HEK293 (cell line): ENCODE measurements around the gene ERBB2.

ENCODE experiments used
- GFI1B ChIP-seq: fragments of 450-650 bp; formaldehyde crosslinking; IDR thresholded peaks from 2 replicates; pipeline ENCODE4 v1.5.1; 2016; ENCODE audit warnings: missing biosample characterization, missing genetic modification characterization
- GLI4 ChIP-seq: fragments of 450-650 bp; formaldehyde crosslinking; IDR thresholded peaks from 2 replicates; pipeline ENCODE4 v1.5.1; 2016; ENCODE audit warnings: missing biosample characterization, missing genetic modification characterization
- GLIS1 ChIP-seq: fragments of 450-650 bp; formaldehyde crosslinking; IDR thresholded peaks from 2 replicates; pipeline ENCODE4 v1.5.1; 2016; ENCODE audit warnings: missing biosample characterization, missing genetic modification characterization
- YY2 ChIP-seq: fragments of 450-650 bp; formaldehyde crosslinking; IDR thresholded peaks from 2 replicates; pipeline ENCODE4 v1.5.1; 2016; ENCODE audit warnings: missing biosample characterization, missing genetic modification characterization
- ZBTB48 ChIP-seq: fragments of 450-650 bp; formaldehyde crosslinking; IDR thresholded peaks from 2 replicates; pipeline ENCODE4 v1.5.1; 2016; ENCODE audit warnings: missing biosample characterization, missing genetic modification characterization
- ZBTB8A ChIP-seq: fragments of 450-650 bp; formaldehyde crosslinking; IDR thresholded peaks from 2 replicates; pipeline ENCODE4 v1.5.1; 2016; ENCODE audit warnings: missing biosample characterization, missing genetic modification characterization
- ZFHX2 ChIP-seq: fragments of 450-650 bp; formaldehyde crosslinking; conservative IDR thresholded peaks from 2 replicates; pipeline ENCODE4 v1.5.1; 2016; ENCODE audit warnings: missing biosample characterization, missing genetic modification characterization
- ZNF10 ChIP-seq: fragments of 450-650 bp; formaldehyde crosslinking; IDR thresholded peaks from 2 replicates; pipeline ENCODE4 v1.5.1; 2017; ENCODE audit warnings: missing biosample characterization, missing genetic modification characterization
- ZNF133 ChIP-seq: fragments of 450-650 bp; formaldehyde crosslinking; IDR thresholded peaks from 2 replicates; pipeline ENCODE4 v1.5.1; 2016; ENCODE audit warnings: missing biosample characterization, missing genetic modification characterization
- ZNF23 ChIP-seq: fragments of 450-650 bp; formaldehyde crosslinking; IDR thresholded peaks from 2 replicates; pipeline ENCODE4 v1.5.1; 2016; ENCODE audit warnings: missing biosample characterization, missing genetic modification characterization, borderline replicate concordance
- ZNF335 ChIP-seq: fragments of 450-650 bp; formaldehyde crosslinking; conservative IDR thresholded peaks from 2 replicates; pipeline ENCODE4 v1.5.1; 2016; ENCODE audit warnings: missing biosample characterization, missing genetic modification characterization
- ZNF341 ChIP-seq: fragments of 450-650 bp; formaldehyde crosslinking; IDR thresholded peaks from 2 replicates; pipeline ENCODE4; 2016; ENCODE audit warnings: low read depth, missing biosample characterization, missing genetic modification characterization
- ZNF37A ChIP-seq: fragments of 450-650 bp; IDR thresholded peaks from 2 replicates; pipeline ENCODE4 v1.5.1; 2018; ENCODE audit warnings: missing biosample characterization, missing genetic modification characterization
- ZNF423 ChIP-seq: fragments of 450-650 bp; formaldehyde crosslinking; IDR thresholded peaks from 2 replicates; pipeline ENCODE4 v1.5.1; 2016; ENCODE audit warnings: missing biosample characterization, missing genetic modification characterization
- ZNF514 ChIP-seq: fragments of 450-650 bp; formaldehyde crosslinking; IDR thresholded peaks from 2 replicates; pipeline ENCODE4 v1.5.1; 2016; ENCODE audit warnings: missing biosample characterization, missing genetic modification characterization
- ZNF664 ChIP-seq: fragments of 450-650 bp; formaldehyde crosslinking; IDR thresholded peaks from 2 replicates; pipeline ENCODE4 v1.5.1; 2016; ENCODE audit warnings: missing biosample characterization, missing genetic modification characterization
- ZNF670 ChIP-seq: fragments of 450-650 bp; formaldehyde crosslinking; IDR thresholded peaks from 2 replicates; pipeline ENCODE4 v1.5.1; 2016; ENCODE audit warnings: missing biosample characterization, missing genetic modification characterization, low read depth
- ZXDB ChIP-seq: fragments of 450-650 bp; formaldehyde crosslinking; IDR thresholded peaks from 2 replicates; pipeline ENCODE4 v1.5.1; 2016; ENCODE audit warnings: missing biosample characterization, missing genetic modification characterization
- TF ChIP-seq, protein P1 (sequence below): fragments of 450-650 bp; formaldehyde crosslinking; IDR thresholded peaks from 2 replicates; pipeline ENCODE4 v1.5.1; 2016; ENCODE audit warnings: missing biosample characterization, missing genetic modification characterization, borderline replicate concordance
- TF ChIP-seq, protein P2 (sequence below): fragments of 450-650 bp; formaldehyde crosslinking; IDR thresholded peaks from 2 replicates; pipeline ENCODE4 v1.5.1; 2016; ENCODE audit warnings: missing biosample characterization, missing genetic modification characterization
- TF ChIP-seq, protein P3 (sequence below): fragments of 450-650 bp; formaldehyde crosslinking; IDR thresholded peaks from 2 replicates; pipeline ENCODE4 v1.5.1; 2016; ENCODE audit warnings: missing biosample characterization, missing genetic modification characterization
- TF ChIP-seq, protein P4 (sequence below): fragments of 450-650 bp; formaldehyde crosslinking; IDR thresholded peaks from 2 replicates; pipeline ENCODE4 v1.5.1; 2016; ENCODE audit warnings: missing biosample characterization, missing genetic modification characterization
- TF ChIP-seq, protein P5 (sequence below): fragments of 450-650 bp; formaldehyde crosslinking; IDR thresholded peaks from 2 replicates; pipeline ENCODE4 v1.5.1; 2016; ENCODE audit warnings: missing biosample characterization, missing genetic modification characterization
- TF ChIP-seq, protein P6 (sequence below): fragments of 450-650 bp; formaldehyde crosslinking; IDR thresholded peaks from 2 replicates; pipeline ENCODE4 v1.5.1; 2016; ENCODE audit warnings: missing biosample characterization, missing genetic modification characterization
- TF ChIP-seq, protein P7 (sequence below): fragments of 450-650 bp; formaldehyde crosslinking; IDR thresholded peaks from 2 replicates; pipeline ENCODE4 v1.5.1; 2016; ENCODE audit warnings: missing biosample characterization, missing genetic modification characterization

ERBB2 gene

DNA sequence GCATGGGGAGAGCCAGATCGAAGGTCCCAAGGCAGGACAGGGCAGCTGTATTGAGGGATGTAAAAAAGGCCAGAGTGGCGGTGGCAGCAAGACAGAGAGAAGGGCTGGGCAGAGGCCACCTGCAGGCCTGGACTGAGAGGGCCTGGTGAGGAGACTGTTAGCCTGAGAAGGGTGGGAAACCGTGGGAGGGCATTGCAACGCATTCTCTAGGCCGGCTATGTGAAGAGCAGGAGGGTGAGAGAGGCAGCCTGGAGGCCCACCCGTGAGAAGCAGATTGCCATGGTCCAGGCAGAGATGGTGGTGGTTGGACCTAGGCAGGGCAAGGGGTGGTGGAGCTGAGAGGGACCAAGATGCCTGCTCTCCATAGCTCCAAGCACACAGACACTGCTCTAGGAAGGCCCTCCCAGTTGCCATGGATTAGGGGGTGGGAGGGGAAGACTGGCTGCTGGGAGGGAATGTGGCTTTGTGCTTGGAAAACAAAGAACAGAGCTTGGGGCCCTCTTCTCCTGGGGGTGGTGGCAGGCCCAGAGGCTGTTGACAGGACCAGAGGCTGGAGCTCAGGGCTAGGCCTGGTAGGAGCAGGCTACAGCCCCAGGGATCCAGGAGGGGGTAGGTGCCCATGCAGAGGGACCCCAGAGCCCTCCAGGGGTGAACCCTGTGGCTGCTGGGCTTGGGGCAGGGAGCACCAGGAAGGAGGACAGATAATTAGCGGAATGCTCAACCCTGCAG, 47.1 kb upstream of the ERBB2 start (continued):
- TF ChIP-seq, protein P1, sequence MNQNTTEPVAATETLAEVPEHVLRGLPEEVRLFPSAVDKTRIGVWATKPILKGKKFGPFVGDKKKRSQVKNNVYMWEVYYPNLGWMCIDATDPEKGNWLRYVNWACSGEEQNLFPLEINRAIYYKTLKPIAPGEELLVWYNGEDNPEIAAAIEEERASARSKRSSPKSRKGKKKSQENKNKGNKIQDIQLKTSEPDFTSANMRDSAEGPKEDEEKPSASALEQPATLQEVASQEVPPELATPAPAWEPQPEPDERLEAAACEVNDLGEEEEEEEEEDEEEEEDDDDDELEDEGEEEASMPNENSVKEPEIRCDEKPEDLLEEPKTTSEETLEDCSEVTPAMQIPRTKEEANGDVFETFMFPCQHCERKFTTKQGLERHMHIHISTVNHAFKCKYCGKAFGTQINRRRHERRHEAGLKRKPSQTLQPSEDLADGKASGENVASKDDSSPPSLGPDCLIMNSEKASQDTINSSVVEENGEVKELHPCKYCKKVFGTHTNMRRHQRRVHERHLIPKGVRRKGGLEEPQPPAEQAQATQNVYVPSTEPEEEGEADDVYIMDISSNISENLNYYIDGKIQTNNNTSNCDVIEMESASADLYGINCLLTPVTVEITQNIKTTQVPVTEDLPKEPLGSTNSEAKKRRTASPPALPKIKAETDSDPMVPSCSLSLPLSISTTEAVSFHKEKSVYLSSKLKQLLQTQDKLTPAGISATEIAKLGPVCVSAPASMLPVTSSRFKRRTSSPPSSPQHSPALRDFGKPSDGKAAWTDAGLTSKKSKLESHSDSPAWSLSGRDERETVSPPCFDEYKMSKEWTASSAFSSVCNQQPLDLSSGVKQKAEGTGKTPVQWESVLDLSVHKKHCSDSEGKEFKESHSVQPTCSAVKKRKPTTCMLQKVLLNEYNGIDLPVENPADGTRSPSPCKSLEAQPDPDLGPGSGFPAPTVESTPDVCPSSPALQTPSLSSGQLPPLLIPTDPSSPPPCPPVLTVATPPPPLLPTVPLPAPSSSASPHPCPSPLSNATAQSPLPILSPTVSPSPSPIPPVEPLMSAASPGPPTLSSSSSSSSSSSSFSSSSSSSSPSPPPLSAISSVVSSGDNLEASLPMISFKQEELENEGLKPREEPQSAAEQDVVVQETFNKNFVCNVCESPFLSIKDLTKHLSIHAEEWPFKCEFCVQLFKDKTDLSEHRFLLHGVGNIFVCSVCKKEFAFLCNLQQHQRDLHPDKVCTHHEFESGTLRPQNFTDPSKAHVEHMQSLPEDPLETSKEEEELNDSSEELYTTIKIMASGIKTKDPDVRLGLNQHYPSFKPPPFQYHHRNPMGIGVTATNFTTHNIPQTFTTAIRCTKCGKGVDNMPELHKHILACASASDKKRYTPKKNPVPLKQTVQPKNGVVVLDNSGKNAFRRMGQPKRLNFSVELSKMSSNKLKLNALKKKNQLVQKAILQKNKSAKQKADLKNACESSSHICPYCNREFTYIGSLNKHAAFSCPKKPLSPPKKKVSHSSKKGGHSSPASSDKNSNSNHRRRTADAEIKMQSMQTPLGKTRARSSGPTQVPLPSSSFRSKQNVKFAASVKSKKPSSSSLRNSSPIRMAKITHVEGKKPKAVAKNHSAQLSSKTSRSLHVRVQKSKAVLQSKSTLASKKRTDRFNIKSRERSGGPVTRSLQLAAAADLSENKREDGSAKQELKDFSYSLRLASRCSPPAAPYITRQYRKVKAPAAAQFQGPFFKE (tag by site-specific recombination): no peak
- TF ChIP-seq, protein P2, sequence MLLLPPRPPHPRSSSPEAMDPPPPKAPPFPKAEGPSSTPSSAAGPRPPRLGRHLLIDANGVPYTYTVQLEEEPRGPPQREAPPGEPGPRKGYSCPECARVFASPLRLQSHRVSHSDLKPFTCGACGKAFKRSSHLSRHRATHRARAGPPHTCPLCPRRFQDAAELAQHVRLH (tag by site-specific recombination): no peak
- TF ChIP-seq YY2 (tag by site-specific recombination) (no peak), ZNF133 (tag by site-specific recombination) (no peak), GFI1B (tag by site-specific recombination) (no peak), GLI4 (tag by site-specific recombination) (no peak), ZNF423 (tag by site-specific recombination) (no peak), ZBTB48 (tag by site-specific recombination) (0 out of 2 replicates have a peak, but pooled peaks have one; percentile 16), ZNF23 (tag by site-specific recombination) (no peak), ZNF670 (tag by site-specific recombination) (no peak), ZBTB8A (tag by site-specific recombination) (peak; percentile 29; the same call in 1 of the 2 replicates), ZNF10 (peak; percentile 71; the same call in 1 of the 2 replicates), ZNF664 (tag by site-specific recombination) (no peak), ZXDB (tag by site-specific recombination) (no peak), ZNF335 (tag by site-specific recombination) (peak; percentile 66; the same call in 1 of the 2 replicates), GLIS1 (tag by site-specific recombination) (peak; percentile 54; the same call in 1 of the 2 replicates), ZFHX2 (tag by site-specific recombination) (peak; percentile 71), ZNF37A (tag by site-specific recombination) (no peak), ZNF341 (tag by site-specific recombination) (peak; percentile 45), ZNF514 (tag by site-specific recombination) (no peak)
- TF ChIP-seq, protein P3, sequence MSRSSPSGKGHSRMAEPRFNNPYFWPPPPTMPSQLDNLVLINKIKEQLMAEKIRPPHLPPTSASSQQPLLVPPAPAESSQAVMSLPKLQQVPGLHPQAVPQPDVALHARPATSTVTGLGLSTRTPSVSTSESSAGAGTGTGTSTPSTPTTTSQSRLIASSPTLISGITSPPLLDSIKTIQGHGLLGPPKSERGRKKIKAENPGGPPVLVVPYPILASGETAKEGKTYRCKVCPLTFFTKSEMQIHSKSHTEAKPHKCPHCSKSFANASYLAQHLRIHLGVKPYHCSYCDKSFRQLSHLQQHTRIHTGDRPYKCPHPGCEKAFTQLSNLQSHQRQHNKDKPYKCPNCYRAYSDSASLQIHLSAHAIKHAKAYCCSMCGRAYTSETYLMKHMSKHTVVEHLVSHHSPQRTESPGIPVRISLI (tag by site-specific recombination): no peak
- TF ChIP-seq, protein P4, sequence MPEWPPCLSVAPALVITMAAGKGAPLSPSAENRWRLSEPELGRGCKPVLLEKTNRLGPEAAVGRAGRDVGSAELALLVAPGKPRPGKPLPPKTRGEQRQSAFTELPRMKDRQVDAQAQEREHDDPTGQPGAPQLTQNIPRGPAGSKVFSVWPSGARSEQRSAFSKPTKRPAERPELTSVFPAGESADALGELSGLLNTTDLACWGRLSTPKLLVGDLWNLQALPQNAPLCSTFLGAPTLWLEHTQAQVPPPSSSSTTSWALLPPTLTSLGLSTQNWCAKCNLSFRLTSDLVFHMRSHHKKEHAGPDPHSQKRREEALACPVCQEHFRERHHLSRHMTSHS (tag by site-specific recombination): no peak
- TF ChIP-seq, protein P5, sequence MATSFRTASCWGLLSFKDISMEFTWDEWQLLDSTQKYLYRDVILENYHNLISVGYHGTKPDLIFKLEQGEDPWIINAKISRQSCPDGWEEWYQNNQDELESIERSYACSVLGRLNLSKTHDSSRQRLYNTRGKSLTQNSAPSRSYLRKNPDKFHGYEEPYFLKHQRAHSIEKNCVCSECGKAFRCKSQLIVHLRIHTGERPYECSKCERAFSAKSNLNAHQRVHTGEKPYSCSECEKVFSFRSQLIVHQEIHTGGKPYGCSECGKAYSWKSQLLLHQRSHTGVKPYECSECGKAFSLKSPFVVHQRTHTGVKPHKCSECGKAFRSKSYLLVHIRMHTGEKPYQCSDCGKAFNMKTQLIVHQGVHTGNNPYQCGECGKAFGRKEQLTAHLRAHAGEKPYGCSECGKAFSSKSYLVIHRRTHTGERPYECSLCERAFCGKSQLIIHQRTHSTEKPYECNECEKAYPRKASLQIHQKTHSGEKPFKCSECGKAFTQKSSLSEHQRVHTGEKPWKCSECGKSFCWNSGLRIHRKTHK (tag by site-specific recombination): no peak
- TF ChIP-seq, protein P6, sequence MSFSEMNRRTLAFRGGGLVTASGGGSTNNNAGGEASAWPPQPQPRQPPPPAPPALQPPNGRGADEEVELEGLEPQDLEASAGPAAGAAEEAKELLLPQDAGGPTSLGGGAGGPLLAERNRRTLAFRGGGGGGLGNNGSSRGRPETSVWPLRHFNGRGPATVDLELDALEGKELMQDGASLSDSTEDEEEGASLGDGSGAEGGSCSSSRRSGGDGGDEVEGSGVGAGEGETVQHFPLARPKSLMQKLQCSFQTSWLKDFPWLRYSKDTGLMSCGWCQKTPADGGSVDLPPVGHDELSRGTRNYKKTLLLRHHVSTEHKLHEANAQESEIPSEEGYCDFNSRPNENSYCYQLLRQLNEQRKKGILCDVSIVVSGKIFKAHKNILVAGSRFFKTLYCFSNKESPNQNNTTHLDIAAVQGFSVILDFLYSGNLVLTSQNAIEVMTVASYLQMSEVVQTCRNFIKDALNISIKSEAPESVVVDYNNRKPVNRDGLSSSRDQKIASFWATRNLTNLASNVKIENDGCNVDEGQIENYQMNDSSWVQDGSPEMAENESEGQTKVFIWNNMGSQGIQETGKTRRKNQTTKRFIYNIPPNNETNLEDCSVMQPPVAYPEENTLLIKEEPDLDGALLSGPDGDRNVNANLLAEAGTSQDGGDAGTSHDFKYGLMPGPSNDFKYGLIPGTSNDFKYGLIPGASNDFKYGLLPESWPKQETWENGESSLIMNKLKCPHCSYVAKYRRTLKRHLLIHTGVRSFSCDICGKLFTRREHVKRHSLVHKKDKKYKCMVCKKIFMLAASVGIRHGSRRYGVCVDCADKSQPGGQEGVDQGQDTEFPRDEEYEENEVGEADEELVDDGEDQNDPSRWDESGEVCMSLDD (tag by site-specific recombination): no peak
- TF ChIP-seq, protein P7, sequence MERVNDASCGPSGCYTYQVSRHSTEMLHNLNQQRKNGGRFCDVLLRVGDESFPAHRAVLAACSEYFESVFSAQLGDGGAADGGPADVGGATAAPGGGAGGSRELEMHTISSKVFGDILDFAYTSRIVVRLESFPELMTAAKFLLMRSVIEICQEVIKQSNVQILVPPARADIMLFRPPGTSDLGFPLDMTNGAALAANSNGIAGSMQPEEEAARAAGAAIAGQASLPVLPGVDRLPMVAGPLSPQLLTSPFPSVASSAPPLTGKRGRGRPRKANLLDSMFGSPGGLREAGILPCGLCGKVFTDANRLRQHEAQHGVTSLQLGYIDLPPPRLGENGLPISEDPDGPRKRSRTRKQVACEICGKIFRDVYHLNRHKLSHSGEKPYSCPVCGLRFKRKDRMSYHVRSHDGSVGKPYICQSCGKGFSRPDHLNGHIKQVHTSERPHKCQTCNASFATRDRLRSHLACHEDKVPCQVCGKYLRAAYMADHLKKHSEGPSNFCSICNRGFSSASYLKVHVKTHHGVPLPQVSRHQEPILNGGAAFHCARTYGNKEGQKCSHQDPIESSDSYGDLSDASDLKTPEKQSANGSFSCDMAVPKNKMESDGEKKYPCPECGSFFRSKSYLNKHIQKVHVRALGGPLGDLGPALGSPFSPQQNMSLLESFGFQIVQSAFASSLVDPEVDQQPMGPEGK (tag by site-specific recombination): no peak
